Measurements from ENCODE around the gene PTPRN. TPM values are rescaled to one million over a fixed set of nuclear protein-coding genes. Genes with fewer than 3 reads are reported as not detected.

The PTPRN gene
- total and polyA plus RNA-seq, 4 donors: 0.39 TPM; not detected in 3

- no peak overlapping the region for H3K4me3 ChIP-seq (ENCODE audit: low read length in 2 of 2)
- intact Hi-C loops (cut with DNase I): loop anchor here (2.0 to 5.0 kb wide), 2 partner anchors 69 to 127 kb away; partner anchors contain the start of gene SLC23A3 (in 1 of the 2)
- ATAC-seq (ENCODE audit: low FRiP score) (no peak), DNase-seq (peak in 1 of 2 donors; percentile 72)
- H3K27ac ChIP-seq (ENCODE audit: low read depth in 1 of 2, low read length in 2 of 2): no peak overlapping the region
- H3K36me3 ChIP-seq (ENCODE audit: control insufficient read depth in 1 of 2, insufficient read depth in 2 of 2, low read length in 1 of 2): no peaks in the 10 kb centered on the region
- H3K4me1 ChIP-seq (ENCODE audit: control insufficient read depth in 1 of 2, insufficient read depth in 2 of 2, low read length in 2 of 2): no peaks in the 10 kb centered on the region
- H3K27me3 ChIP-seq (ENCODE audit: control insufficient read depth in 1 of 2, insufficient read depth in 2 of 2, low read length in 1 of 2): no peaks in the 10 kb centered on the region
- 84 to 86% methylated on average over 6 of the region's 6 CpGs for WGBS, 2 donors
- no peaks in the 10 kb centered on the region for H3K9me3 ChIP-seq (ENCODE audit: control insufficient read depth, low read length)
Observed at GRCh38 chr2:219299372-219299760, 9.8 kb downstream of the PTPRN start.

GRCh38 chr2:219298759-219299371, 10.3 kb downstream of the PTPRN start:
- Histone ChIP-seq H3K27me3 (ENCODE audit: control insufficient read depth in 1 of 2, insufficient read depth in 2 of 2, low read length in 1 of 2) (no peaks in the 10 kb centered on the region), H3K36me3 (ENCODE audit: control insufficient read depth in 1 of 2, insufficient read depth in 2 of 2, low read length in 1 of 2) (no peaks in the 10 kb centered on the region), H3K9me3 (ENCODE audit: control insufficient read depth, low read length) (no peaks in the 10 kb centered on the region), H3K4me3 (ENCODE audit: low read length in 2 of 2) (no peak overlapping the region), H3K4me1 (ENCODE audit: control insufficient read depth in 1 of 2, insufficient read depth in 2 of 2, low read length in 2 of 2) (no peaks in the 10 kb centered on the region), H3K27ac (ENCODE audit: low read depth in 1 of 2, low read length in 2 of 2) (no peak overlapping the region)
- WGBS, 2 donors: 20 to 21% methylated on average over 15 of the region's 15 CpGs
- DNase-seq (peak; percentile 90 to 96), ATAC-seq (ENCODE audit: low FRiP score) (peak; percentile 86)
- intact Hi-C loops (cut with DNase I): loop anchor here (2.0 to 5.0 kb wide), 2 partner anchors 68 to 127 kb away; partner anchors contain the start of gene SLC23A3 (in 1 of the 2)

GRCh38 chr2:219297766-219298456, 11.3 kb downstream of the PTPRN start:
- Histone ChIP-seq H3K27me3 (ENCODE audit: control insufficient read depth in 1 of 2, insufficient read depth in 2 of 2, low read length in 1 of 2) (no peaks in the 10 kb centered on the region), H3K36me3 (ENCODE audit: control insufficient read depth in 1 of 2, insufficient read depth in 2 of 2, low read length in 1 of 2) (no peaks in the 10 kb centered on the region), H3K4me1 (ENCODE audit: control insufficient read depth in 1 of 2, insufficient read depth in 2 of 2, low read length in 2 of 2) (no peaks in the 10 kb centered on the region), H3K27ac (ENCODE audit: low read depth in 1 of 2, low read length in 2 of 2) (no peak overlapping the region), H3K9me3 (ENCODE audit: control insufficient read depth, low read length) (no peaks in the 10 kb centered on the region), H3K4me3 (ENCODE audit: low read length in 2 of 2) (no peak overlapping the region)
- WGBS, 2 donors: 84 to 85% methylated on average over 14 of the region's 14 CpGs
- intact Hi-C loops (cut with DNase I): loop anchor here (2.0 to 5.0 kb wide), 2 partner anchors 67 to 126 kb away; partner anchors contain the start of gene SLC23A3 (in 1 of the 2)
- DNase-seq (no peak), ATAC-seq (ENCODE audit: low FRiP score) (no peak)

- H3K27me3 ChIP-seq (ENCODE audit: control insufficient read depth in 1 of 2, insufficient read depth in 2 of 2, low read length in 1 of 2): no peaks in the 10 kb centered on the region
- H3K4me1 ChIP-seq (ENCODE audit: control insufficient read depth in 1 of 2, insufficient read depth in 2 of 2, low read length in 2 of 2): no peaks in the 10 kb centered on the region
- intact Hi-C loops (cut with DNase I): loop anchor here in 1 of 2 donors (5.0 kb wide), 1 partner anchor 125 kb away; the partner anchor contains the start of gene SLC23A3
- DNase-seq (peak in 1 of 2 donors; percentile 77), ATAC-seq (ENCODE audit: low FRiP score) (no peak)
- H3K27ac ChIP-seq (ENCODE audit: low read depth in 1 of 2, low read length in 2 of 2): no peak overlapping the region
- no peak overlapping the region for H3K4me3 ChIP-seq (ENCODE audit: low read length in 2 of 2)
- 89 to 92% methylated on average over 25 of the region's 25 CpGs for whole genome bisulfite sequencing, 2 donors
- no peaks in the 10 kb centered on the region for H3K36me3 ChIP-seq (ENCODE audit: control insufficient read depth in 1 of 2, insufficient read depth in 2 of 2, low read length in 1 of 2)
- H3K9me3 ChIP-seq (ENCODE audit: control insufficient read depth, low read length): no peaks in the 10 kb centered on the region
Observed at GRCh38 chr2:219296631-219297391, 12.4 kb downstream of the PTPRN start.

GRCh38 chr2:219296142-219296541, 13.1 kb downstream of the PTPRN start:
- no peak overlapping the region for H3K4me3 ChIP-seq (ENCODE audit: low read length in 2 of 2)
- H3K36me3 ChIP-seq (ENCODE audit: control insufficient read depth in 1 of 2, insufficient read depth in 2 of 2, low read length in 1 of 2): no peaks in the 10 kb centered on the region
- ATAC-seq (ENCODE audit: low FRiP score) (no peak), DNase-seq (no peak)
- no peak overlapping the region for H3K27ac ChIP-seq (ENCODE audit: low read depth in 1 of 2, low read length in 2 of 2)
- H3K9me3 ChIP-seq (ENCODE audit: control insufficient read depth, low read length): no peaks in the 10 kb centered on the region
- intact Hi-C loops (cut with DNase I): loop anchor here in 1 of 2 donors (5.0 kb wide), 1 partner anchor 124 kb away; the partner anchor contains the start of gene SLC23A3
- no peaks in the 10 kb centered on the region for H3K27me3 ChIP-seq (ENCODE audit: control insufficient read depth in 1 of 2, insufficient read depth in 2 of 2, low read length in 1 of 2)
- no peaks in the 10 kb centered on the region for H3K4me1 ChIP-seq (ENCODE audit: control insufficient read depth in 1 of 2, insufficient read depth in 2 of 2, low read length in 2 of 2)
- WGBS, 2 donors: 85% methylated on average over 14 of the region's 14 CpGs

- Histone ChIP-seq H3K4me1 (ENCODE audit: control insufficient read depth in 1 of 2, insufficient read depth in 2 of 2, low read length in 2 of 2) (no peaks in the 10 kb centered on the region), H3K27me3 (ENCODE audit: control insufficient read depth in 1 of 2, insufficient read depth in 2 of 2, low read length in 1 of 2) (no peaks in the 10 kb centered on the region), H3K9me3 (ENCODE audit: control insufficient read depth, low read length) (no peaks in the 10 kb centered on the region), H3K27ac (ENCODE audit: low read depth in 1 of 2, low read length in 2 of 2) (peak overlapping the region in 1 of 2 donors; percentile 48), H3K4me3 (ENCODE audit: low read length in 2 of 2) (peak overlapping the region; percentile 32 to 60), H3K36me3 (ENCODE audit: control insufficient read depth in 1 of 2, insufficient read depth in 2 of 2, low read length in 1 of 2) (no peaks in the 10 kb centered on the region)
- DNase-seq: peak; percentile 88 to 96
- 3 to 4% methylated on average over 51 to 67 of the region's 67 CpGs for WGBS, 2 donors
- ATAC-seq (ENCODE audit: low FRiP score): peak; percentile 93
- intact Hi-C loops (cut with DNase I): loop anchor here (1.0 to 5.0 kb wide), 6 partner anchors 16 to 134 kb away; partner anchors contain the start of genes GLB1L (in 1 of the 2), NHEJ1 (in 1 of the 2), SLC23A3 (in 1 of the 2) and STK16 (in 1 of the 2)
Observed at GRCh38 chr2:219294356-219295351, 14.5 kb downstream of the PTPRN start.

- ATAC-seq (ENCODE audit: low FRiP score): no peak
- H3K27ac ChIP-seq (ENCODE audit: low read depth in 1 of 2, low read length in 2 of 2): no peak overlapping the region
- 81% methylated on average over 5 of the region's 5 CpGs for WGBS, 2 donors
Observed at GRCh38 chr2:219293736-219294231, 15.4 kb downstream of the PTPRN start.

More at GRCh38 chr2:219293736-219294231, 15.4 kb downstream of the PTPRN start:
- peak in 1 of 2 donors; percentile 65 for DNase-seq
- Histone ChIP-seq H3K9me3 (ENCODE audit: control insufficient read depth, low read length) (no peaks in the 10 kb centered on the region), H3K4me3 (ENCODE audit: low read length in 2 of 2) (no peak overlapping the region), H3K27me3 (ENCODE audit: control insufficient read depth in 1 of 2, insufficient read depth in 2 of 2, low read length in 1 of 2) (no peaks in the 10 kb centered on the region), H3K36me3 (ENCODE audit: control insufficient read depth in 1 of 2, insufficient read depth in 2 of 2, low read length in 1 of 2) (no peaks in the 10 kb centered on the region), H3K4me1 (ENCODE audit: control insufficient read depth in 1 of 2, insufficient read depth in 2 of 2, low read length in 2 of 2) (no peaks in the 10 kb centered on the region)
- intact Hi-C loops (cut with DNase I): loop anchor here (1.0 to 5.0 kb wide), 4 partner anchors 15 to 133 kb away; partner anchors contain the start of genes GLB1L (in 1 of the 2), NHEJ1 (in 1 of the 2), STK16 (in 1 of the 2) and TUBA4A (in 1 of the 2)
